SJSA1 (cell line): ENCODE results near the gene PHKA2. TPM values are rescaled to one million over a fixed set of nuclear protein-coding genes. Genes with fewer than 3 reads are reported as not detected.
A peak's percentile ranks its signal among the peaks of the same experiment; 100 is the strongest.
"Not testable (repeated sequence)": the region's sequence is repeated elsewhere in the genome, so short reads cannot be mapped to it uniquely, and the experiment has no call there.

Source experiments
- DNase-seq, 2 experiments: peaks; one replicate each; pipeline ENCODE4 v3.0.0-alpha.2; 2015 to 2020; ENCODE audit warnings: low spot score in 2 of 2, low read depth in 1 of 2
- H3K27ac ChIP-seq: fragments of 250-450 bp; sonication (Bioruptor Pico); 2 replicates; pipeline ENCODE4 v1.5.1; 2020; ENCODE audit warnings: mild to moderate bottlenecking, moderate library complexity
- H3K27me3 ChIP-seq: fragments of 250-450 bp; sonication (Bioruptor Pico); replicated peaks from 2 replicates; pipeline ENCODE4 v1.5.1; 2020; ENCODE audit warnings: mild to moderate bottlenecking, moderate library complexity
- H3K36me3 ChIP-seq: fragments of 250-450 bp; sonication (Bioruptor Pico); 2 replicates; pipeline ENCODE4 v1.5.1; 2020; ENCODE audit warnings: mild to moderate bottlenecking
- H3K4me1 ChIP-seq: fragments of 250-450 bp; sonication (Bioruptor Pico); replicated peaks from 2 replicates; pipeline ENCODE4 v1.6.1; 2021; ENCODE audit warnings: mild to moderate bottlenecking
- H3K4me3 ChIP-seq: fragments of 250-450 bp; sonication (Bioruptor Pico); 2 replicates; pipeline ENCODE4 v1.5.1; 2020; ENCODE audit warnings: mild to moderate bottlenecking
- H3K9me3 ChIP-seq: fragments of 250-450 bp; sonication (Bioruptor Pico); replicated peaks from 2 replicates; pipeline ENCODE4 v1.5.1; 2020; ENCODE audit warnings: mild to moderate bottlenecking
- total RNA-seq: library from RNA; depleted of rRNA; stranded (reverse); fragments of >200 nt; shearing (Covaris generic); gene quantifications from 2 replicates; pipeline ENCODE4 v1.2.3, GENCODE V29; 2014

Gene PHKA2
- total RNA-seq, 1 experiment from 2014 or later, result 10.8 TPM

GRCh38 chrX:18995221-18995620 lies 11.3 kb upstream of the PHKA2 start:
- Histone ChIP-seq H3K4me3 (no peak overlapping the region), H3K27ac (peak overlapping the region; percentile 91), H3K9me3 (no peaks in the 10 kb centered on the region), H3K4me1 (peaks cover 28% of the 10 kb centered on the region), H3K27me3 (no peaks in the 10 kb centered on the region), H3K36me3 (no peaks in the 10 kb centered on the region)
- peak in 1 of 2 experiments; percentile 45 for DNase-seq

- Histone ChIP-seq H3K27me3 (no peaks in the 10 kb centered on the region), H3K4me3 (no peak overlapping the region), H3K36me3 (no peaks in the 10 kb centered on the region), H3K4me1 (peaks cover 28% of the 10 kb centered on the region), H3K9me3 (no peaks in the 10 kb centered on the region), H3K27ac (peak overlapping the region; percentile 91)
- DNase-seq, result peak in 1 of 2 experiments; percentile 50
Measured at GRCh38 chrX:18994713-18995112, 10.8 kb upstream of the PHKA2 start.

DNA sequence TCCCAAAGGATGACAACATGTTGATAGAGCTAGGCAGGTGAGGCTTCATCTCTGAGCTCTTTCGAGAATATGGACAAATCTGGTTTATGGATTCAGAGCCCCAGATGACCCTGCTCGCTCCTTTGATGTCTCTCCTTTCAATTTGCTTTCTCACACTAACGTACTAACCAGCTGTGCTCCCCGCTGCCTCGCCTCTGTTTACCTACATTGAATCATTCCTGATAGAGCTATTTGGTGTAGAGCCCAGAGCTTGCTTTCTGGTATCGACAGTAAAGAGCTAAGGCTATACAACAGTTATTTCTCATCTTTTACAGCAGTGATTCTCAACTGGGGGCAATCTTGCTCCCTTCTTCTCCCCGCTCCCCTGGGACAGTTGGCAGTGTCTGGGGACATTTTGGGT lies 8.9 kb upstream of the PHKA2 start:
- Histone ChIP-seq H3K27ac (no peak overlapping the region), H3K36me3 (no peaks in the 10 kb centered on the region), H3K27me3 (no peaks in the 10 kb centered on the region), H3K9me3 (no peaks in the 10 kb centered on the region), H3K4me3 (no peak overlapping the region), H3K4me1 (peaks cover 22% of the 10 kb centered on the region)
- no peak for DNase-seq

DNA sequence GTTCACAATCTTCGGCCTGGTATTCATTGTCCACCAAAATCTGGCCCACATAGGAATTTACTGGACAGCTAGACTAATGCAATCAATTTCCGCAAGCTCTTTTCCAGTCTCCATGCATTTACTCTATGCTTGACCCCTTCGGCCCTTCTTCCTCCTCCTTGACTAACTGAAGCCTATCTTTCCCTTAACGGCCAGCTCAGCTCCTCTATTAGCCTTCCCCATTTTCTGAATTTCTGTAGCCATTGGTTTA lies 1.2 kb upstream of the PHKA2 start:
- no peaks in the 10 kb centered on the region for H3K9me3 ChIP-seq
- H3K4me3 ChIP-seq, result peak overlapping the region; percentile 82
- H3K27me3 ChIP-seq, result no peaks in the 10 kb centered on the region
- peaks cover 9% of the 10 kb centered on the region for H3K4me1 ChIP-seq
- H3K36me3 ChIP-seq, result no peaks in the 10 kb centered on the region
- H3K27ac ChIP-seq, result peak overlapping the region; percentile 87
- no peak for DNase-seq

GRCh38 chrX:18984381-18985185 lies 669 bp upstream of the PHKA2 start:
- H3K36me3 ChIP-seq, result no peaks in the 10 kb centered on the region
- H3K27me3 ChIP-seq, result no peaks in the 10 kb centered on the region
- no peaks in the 10 kb centered on the region for H3K9me3 ChIP-seq
- H3K4me1 ChIP-seq, result peaks cover 9% of the 10 kb centered on the region
- H3K27ac ChIP-seq, result peak overlapping the region; percentile 87
- peak; percentile 77 to 90 for DNase-seq
- peak overlapping the region; percentile 82 for H3K4me3 ChIP-seq

- no peak overlapping the region for H3K4me3 ChIP-seq
- H3K9me3 ChIP-seq, result no peaks in the 10 kb centered on the region
- H3K27ac ChIP-seq, result no peak overlapping the region
- H3K27me3 ChIP-seq, result no peaks in the 10 kb centered on the region
- no peaks in the 10 kb centered on the region for H3K36me3 ChIP-seq
- H3K4me1 ChIP-seq, result peaks cover 9% of the 10 kb centered on the region
- no peak for DNase-seq
Measured at GRCh38 chrX:18981124-18981807, 2.6 kb downstream of the PHKA2 start.

GRCh38 chrX:18980262-18980661 lies 3.7 kb downstream of the PHKA2 start:
- H3K27me3 ChIP-seq, H3K36me3 ChIP-seq, H3K27ac ChIP-seq, H3K4me3 ChIP-seq, H3K9me3 ChIP-seq, H3K4me1 ChIP-seq, DNase-seq: not testable (repeated sequence)

- no peaks in the 10 kb centered on the region for H3K9me3 ChIP-seq
- no peaks in the 10 kb centered on the region for H3K27me3 ChIP-seq
- no peak overlapping the region for H3K4me3 ChIP-seq
- H3K4me1 ChIP-seq, result no peaks in the 10 kb centered on the region
- DNase-seq, result no peak
- no peaks in the 10 kb centered on the region for H3K36me3 ChIP-seq
- H3K27ac ChIP-seq, result no peak overlapping the region
Measured at GRCh38 chrX:18974993-18975392, 8.9 kb downstream of the PHKA2 start.

DNA sequence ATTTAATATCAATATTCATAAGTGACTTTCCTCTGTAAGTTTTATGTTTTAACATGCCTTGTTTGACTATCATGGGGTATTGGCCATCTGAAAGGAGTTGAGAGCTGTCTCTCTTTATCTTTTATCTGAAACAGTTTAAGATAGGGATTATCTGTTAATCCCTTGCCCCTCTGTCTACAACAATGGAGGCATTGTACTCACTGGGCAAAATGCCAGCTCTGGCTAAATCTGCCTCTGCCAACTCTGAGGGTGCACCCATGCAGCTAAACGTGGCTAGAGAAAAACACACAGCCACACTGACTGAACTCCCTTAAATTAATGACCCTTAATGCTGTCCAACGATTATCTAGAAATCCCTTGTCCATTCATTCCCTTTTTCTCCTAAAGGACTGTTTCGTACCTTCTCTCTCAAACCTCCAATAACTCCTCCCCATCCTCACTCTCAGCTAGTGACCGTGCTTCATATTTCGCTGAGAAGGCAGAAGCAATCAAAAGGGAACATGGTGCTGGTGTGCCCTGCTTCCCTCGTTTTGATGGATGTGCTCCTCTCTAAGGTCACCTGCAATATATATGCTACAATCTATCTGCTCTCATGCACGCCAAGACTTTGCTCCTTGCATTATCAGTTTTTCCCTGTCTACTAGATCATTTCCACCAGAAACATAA lies 10.3 kb downstream of the PHKA2 start:
- no peaks in the 10 kb centered on the region for H3K27me3 ChIP-seq
- no peaks in the 10 kb centered on the region for H3K9me3 ChIP-seq
- no peaks in the 10 kb centered on the region for H3K4me1 ChIP-seq
- H3K27ac ChIP-seq, result no peak overlapping the region
- no peak for DNase-seq
- H3K36me3 ChIP-seq, result no peaks in the 10 kb centered on the region
- no peak overlapping the region for H3K4me3 ChIP-seq

DNA sequence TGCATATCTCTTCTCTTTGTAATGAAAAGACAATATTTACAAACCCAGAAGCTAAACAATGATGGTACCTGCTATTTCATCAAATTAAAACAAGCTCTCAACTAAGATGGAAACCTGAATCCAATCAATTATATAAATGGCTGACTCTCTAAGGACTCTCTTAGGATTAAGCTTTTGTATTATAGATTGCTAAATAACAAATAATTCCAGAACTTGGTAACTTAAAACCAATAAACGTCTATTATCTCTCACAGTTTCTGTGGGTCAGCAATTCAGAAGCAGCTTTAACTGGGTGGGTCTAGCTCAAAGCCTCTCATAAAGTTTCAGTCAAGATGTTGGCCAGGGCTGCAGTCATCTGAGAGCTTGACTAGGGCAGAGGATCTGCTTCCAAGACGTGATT lies 12.4 kb downstream of the PHKA2 start:
- H3K27me3 ChIP-seq, result no peaks in the 10 kb centered on the region
- H3K4me1 ChIP-seq, result no peaks in the 10 kb centered on the region
- DNase-seq, result no peak
- no peak overlapping the region for H3K27ac ChIP-seq
- no peak overlapping the region for H3K4me3 ChIP-seq
- no peaks in the 10 kb centered on the region for H3K36me3 ChIP-seq
- no peaks in the 10 kb centered on the region for H3K9me3 ChIP-seq

DNA sequence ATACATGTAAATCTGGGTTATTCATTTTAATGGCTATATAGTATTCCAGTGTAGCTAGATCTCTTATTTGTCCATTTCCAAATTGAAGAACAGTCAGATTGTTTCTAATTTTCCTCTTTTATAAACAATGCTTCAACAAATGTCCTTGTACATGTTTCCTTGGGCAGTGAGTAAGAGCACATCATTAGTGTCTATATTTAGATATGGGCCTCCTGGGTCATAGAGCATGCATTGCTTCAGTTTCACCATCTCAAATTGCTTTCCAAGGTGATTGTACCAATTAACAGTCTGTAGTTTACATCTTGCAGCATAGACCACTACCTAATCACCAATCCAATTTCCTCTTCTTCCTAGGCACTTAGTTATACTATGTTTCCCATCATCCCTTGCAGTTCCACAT lies 13.4 kb downstream of the PHKA2 start:
- no peaks in the 10 kb centered on the region for H3K36me3 ChIP-seq
- H3K9me3 ChIP-seq, result no peaks in the 10 kb centered on the region
- H3K4me3 ChIP-seq, result no peak overlapping the region
- H3K27me3 ChIP-seq, result no peaks in the 10 kb centered on the region
- H3K4me1 ChIP-seq, result no peaks in the 10 kb centered on the region
- no peak overlapping the region for H3K27ac ChIP-seq
- DNase-seq, result no peak

- DNase-seq, result no peak
- Histone ChIP-seq H3K27ac (no peak overlapping the region), H3K4me3 (no peak overlapping the region), H3K36me3 (no peaks in the 10 kb centered on the region), H3K9me3 (no peaks in the 10 kb centered on the region), H3K4me1 (no peaks in the 10 kb centered on the region), H3K27me3 (no peaks in the 10 kb centered on the region)
Measured at GRCh38 chrX:18966624-18967023, 17.3 kb downstream of the PHKA2 start.

- Histone ChIP-seq H3K27me3 (no peaks in the 10 kb centered on the region), H3K9me3 (no peaks in the 10 kb centered on the region), H3K27ac (no peak overlapping the region), H3K4me1 (no peaks in the 10 kb centered on the region), H3K4me3 (no peak overlapping the region), H3K36me3 (no peaks in the 10 kb centered on the region)
- no peak for DNase-seq
Measured at GRCh38 chrX:18964901-18965300, 19.0 kb downstream of the PHKA2 start.

DNA sequence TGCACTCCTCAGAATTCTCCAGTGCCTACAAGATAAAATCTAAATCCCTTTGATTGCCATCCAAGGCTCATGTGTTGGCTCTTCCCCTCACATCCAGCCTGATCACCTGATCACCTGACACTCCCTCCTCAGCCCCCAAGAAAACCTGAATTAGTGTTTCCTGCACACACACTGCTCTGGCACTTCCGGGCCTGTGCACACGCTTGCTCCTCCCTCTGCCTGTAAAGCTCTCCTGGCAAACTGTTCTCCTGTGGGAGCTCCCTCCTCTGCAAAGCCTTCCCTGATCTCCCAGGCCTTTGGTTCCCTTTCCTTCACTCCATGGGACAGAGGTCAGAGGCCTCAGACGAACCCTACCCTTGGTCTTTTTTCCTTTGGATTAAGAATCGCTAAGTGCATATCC lies 19.9 kb downstream of the PHKA2 start:
- DNase-seq, result no peak
- Histone ChIP-seq H3K27ac (no peak overlapping the region), H3K9me3 (no peaks in the 10 kb centered on the region), H3K4me1 (no peaks in the 10 kb centered on the region), H3K36me3 (no peaks in the 10 kb centered on the region), H3K4me3 (no peak overlapping the region), H3K27me3 (no peaks in the 10 kb centered on the region)
